ENCODE measurements around the gene IL4R.

DNA sequence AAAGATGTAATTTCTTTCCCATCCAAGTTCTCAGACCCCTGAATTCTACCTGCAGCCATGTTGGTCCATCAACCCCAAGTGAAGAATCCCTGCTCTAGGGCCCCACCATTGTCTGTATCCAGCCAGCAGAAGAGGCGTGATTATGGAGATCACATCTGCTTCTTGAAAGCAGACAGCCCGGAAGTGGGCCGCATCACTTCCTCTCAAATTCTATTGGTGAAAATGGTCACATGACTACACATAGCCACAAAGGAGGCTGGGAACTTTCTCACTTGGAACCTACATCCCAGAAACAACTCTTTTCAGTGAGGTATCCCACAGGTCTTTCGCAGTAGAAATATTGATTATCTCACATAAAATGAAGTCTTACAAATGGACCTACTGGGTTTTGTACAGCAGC is 40.1 kb downstream of the IL4R start:
- TF ChIP-seq, protein P1, sequence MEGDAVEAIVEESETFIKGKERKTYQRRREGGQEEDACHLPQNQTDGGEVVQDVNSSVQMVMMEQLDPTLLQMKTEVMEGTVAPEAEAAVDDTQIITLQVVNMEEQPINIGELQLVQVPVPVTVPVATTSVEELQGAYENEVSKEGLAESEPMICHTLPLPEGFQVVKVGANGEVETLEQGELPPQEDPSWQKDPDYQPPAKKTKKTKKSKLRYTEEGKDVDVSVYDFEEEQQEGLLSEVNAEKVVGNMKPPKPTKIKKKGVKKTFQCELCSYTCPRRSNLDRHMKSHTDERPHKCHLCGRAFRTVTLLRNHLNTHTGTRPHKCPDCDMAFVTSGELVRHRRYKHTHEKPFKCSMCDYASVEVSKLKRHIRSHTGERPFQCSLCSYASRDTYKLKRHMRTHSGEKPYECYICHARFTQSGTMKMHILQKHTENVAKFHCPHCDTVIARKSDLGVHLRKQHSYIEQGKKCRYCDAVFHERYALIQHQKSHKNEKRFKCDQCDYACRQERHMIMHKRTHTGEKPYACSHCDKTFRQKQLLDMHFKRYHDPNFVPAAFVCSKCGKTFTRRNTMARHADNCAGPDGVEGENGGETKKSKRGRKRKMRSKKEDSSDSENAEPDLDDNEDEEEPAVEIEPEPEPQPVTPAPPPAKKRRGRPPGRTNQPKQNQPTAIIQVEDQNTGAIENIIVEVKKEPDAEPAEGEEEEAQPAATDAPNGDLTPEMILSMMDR (IDR thresholded peaks at IDR 0.05), result no peak
- TF ChIP-seq POLR2AphosphoS5 (IDR thresholded peaks at IDR 0.05; ENCODE audit: low read depth, low read length), result no peak
- TF ChIP-seq, protein P2, sequence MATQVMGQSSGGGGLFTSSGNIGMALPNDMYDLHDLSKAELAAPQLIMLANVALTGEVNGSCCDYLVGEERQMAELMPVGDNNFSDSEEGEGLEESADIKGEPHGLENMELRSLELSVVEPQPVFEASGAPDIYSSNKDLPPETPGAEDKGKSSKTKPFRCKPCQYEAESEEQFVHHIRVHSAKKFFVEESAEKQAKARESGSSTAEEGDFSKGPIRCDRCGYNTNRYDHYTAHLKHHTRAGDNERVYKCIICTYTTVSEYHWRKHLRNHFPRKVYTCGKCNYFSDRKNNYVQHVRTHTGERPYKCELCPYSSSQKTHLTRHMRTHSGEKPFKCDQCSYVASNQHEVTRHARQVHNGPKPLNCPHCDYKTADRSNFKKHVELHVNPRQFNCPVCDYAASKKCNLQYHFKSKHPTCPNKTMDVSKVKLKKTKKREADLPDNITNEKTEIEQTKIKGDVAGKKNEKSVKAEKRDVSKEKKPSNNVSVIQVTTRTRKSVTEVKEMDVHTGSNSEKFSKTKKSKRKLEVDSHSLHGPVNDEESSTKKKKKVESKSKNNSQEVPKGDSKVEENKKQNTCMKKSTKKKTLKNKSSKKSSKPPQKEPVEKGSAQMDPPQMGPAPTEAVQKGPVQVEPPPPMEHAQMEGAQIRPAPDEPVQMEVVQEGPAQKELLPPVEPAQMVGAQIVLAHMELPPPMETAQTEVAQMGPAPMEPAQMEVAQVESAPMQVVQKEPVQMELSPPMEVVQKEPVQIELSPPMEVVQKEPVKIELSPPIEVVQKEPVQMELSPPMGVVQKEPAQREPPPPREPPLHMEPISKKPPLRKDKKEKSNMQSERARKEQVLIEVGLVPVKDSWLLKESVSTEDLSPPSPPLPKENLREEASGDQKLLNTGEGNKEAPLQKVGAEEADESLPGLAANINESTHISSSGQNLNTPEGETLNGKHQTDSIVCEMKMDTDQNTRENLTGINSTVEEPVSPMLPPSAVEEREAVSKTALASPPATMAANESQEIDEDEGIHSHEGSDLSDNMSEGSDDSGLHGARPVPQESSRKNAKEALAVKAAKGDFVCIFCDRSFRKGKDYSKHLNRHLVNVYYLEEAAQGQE (IDR thresholded peaks at IDR 0.05; ENCODE audit: insufficient read depth in 1 of 2, low read depth in 2 of 2, low read length in 1 of 2), result no peak

Measured in Panc1 (cell line).